ENCODE results near the gene KCNIP1. TPM values are rescaled to one million over a fixed set of nuclear protein-coding genes. Genes with fewer than 3 reads are reported as not detected.

KCNIP1 gene
- total and polyA plus RNA-seq, 10 of the 15 experiments (the other 5 are each of a cell fraction or from before 2014, with no cell fraction given), result not detected

GRCh38 chr5:170731052-170731451 lies 227.2 kb downstream of the KCNIP1 start (continued):
- TF ChIP-seq ZNF687 (IDR thresholded peaks at IDR 0.05), result no peak
- no peak for TF ChIP-seq ESRRA (IDR thresholded peaks at IDR 0.05; ENCODE audit: low read length)
- TF ChIP-seq RAD21 (IDR thresholded peaks at IDR 0.05; ENCODE audit: insufficient read depth, low read depth, low read length), result no peak
- no peak for TF ChIP-seq YBX1 (IDR thresholded peaks at IDR 0.05)
- TF ChIP-seq CEBPZ (IDR thresholded peaks at IDR 0.05; ENCODE audit: low read depth, low read length), result no peak
- no peak for TF ChIP-seq RELA (IDR thresholded peaks at IDR 0.05; ENCODE audit: borderline replicate concordance, partially characterized antibody)
- TF ChIP-seq ZBTB4 (CRISPR knock-in tag; IDR thresholded peaks at IDR 0.05), result no peak
- TF ChIP-seq BCL3 (IDR thresholded peaks at IDR 0.05; ENCODE audit: borderline replicate concordance, insufficient read depth, low read depth, low read length, poor library complexity, severe bottlenecking), result no peak
- no peak for TF ChIP-seq RBBP5 (conservative IDR thresholded peaks at IDR 0.05)
- TF ChIP-seq MTA3 (IDR thresholded peaks at IDR 0.05; ENCODE audit: borderline replicate concordance, low read length), result no peak
- no peak for TF ChIP-seq ETV6 (conservative IDR thresholded peaks at IDR 0.05 in 1 of 2, IDR thresholded peaks at IDR 0.05 in 1 of 2; ENCODE audit: borderline replicate concordance in 1 of 2, low read depth in 1 of 2)
- no peak for TF ChIP-seq NR2F1 (conservative IDR thresholded peaks at IDR 0.05)
- no peak for TF ChIP-seq GABPA (IDR thresholded peaks at IDR 0.05; ENCODE audit: low read depth)

All from GM12878 (cell line).